OCI-LY7 (cell line): ENCODE measurements around the gene SPECC1L. TPM values are rescaled to one million over a fixed set of nuclear protein-coding genes. Genes with fewer than 3 reads are reported as not detected.

ENCODE experiments used
- BruUV-seq: library from RNA; stranded (reverse); fragments of 400-500 nt; replicated peaks from 2 replicates; lab custom pipeline; 2021; lab: Mats Ljungman, UMichigan
- CTCF ChIA-PET: fragments of 300-600 bp; sonication (Branson Sonifier 250); formaldehyde crosslinking; loops from one replicate; lab custom pipeline; 2022; ENCODE audit warnings: antibody characterized with exemption; ENCODE audit not compliant: unreplicated experiment; lab: Charles Lee
- POLR2A ChIA-PET: fragments of 300-600 bp; sonication (Branson Sonifier 250); formaldehyde crosslinking; loops from one replicate; lab custom pipeline; 2022; ENCODE audit warnings: antibody characterized with exemption; lab: Charles Lee
- DNase-seq: peaks from one replicate; pipeline ENCODE4 v3.0.0-alpha.2; 2015; ENCODE audit warnings: low spot score
- H2AFZ ChIP-seq: fragments of 200-600 bp; sonication (generic), shearing (Covaris generic); 2 replicates; pipeline ENCODE4 v1.6.1; 2014; ENCODE audit warnings: mild to moderate bottlenecking, antibody characterized with exemption, low read length, moderate library complexity
- H3K27ac ChIP-seq: fragments of 200-600 bp; sonication (generic); 2 replicates; pipeline ENCODE4 v1.5.1; 2014; ENCODE audit warnings: mixed run types, low read depth, mild to moderate bottlenecking, moderate library complexity, low read length, inconsistent platforms; ENCODE audit not compliant: poor library complexity, severe bottlenecking
- H3K36me3 ChIP-seq: fragments of 200-600 bp; sonication (generic); 2 replicates; pipeline ENCODE4 v1.6.1; 2014; ENCODE audit warnings: mild to moderate bottlenecking, antibody characterized with exemption, low read length, moderate library complexity, mixed read lengths; ENCODE audit not compliant: insufficient read depth
- H3K4me1 ChIP-seq: fragments of 200-600 bp; sonication (generic); 2 replicates; pipeline ENCODE4 v1.5.1; 2014; ENCODE audit warnings: mild to moderate bottlenecking, low read length; ENCODE audit not compliant: insufficient read depth, poor library complexity, severe bottlenecking
- H3K4me2 ChIP-seq: fragments of 200-600 bp; sonication (generic); 2 replicates; pipeline ENCODE4 v1.6.1; 2014; ENCODE audit warnings: mild to moderate bottlenecking, low read length
- H3K4me3 ChIP-seq: fragments of 200-600 bp; sonication (generic); 2 replicates; pipeline ENCODE4 v1.5.1; 2014; ENCODE audit warnings: mild to moderate bottlenecking, low read depth, low read length; ENCODE audit not compliant: poor library complexity, severe bottlenecking
- H3K79me2 ChIP-seq: fragments of 200-600 bp; sonication (generic); 2 replicates; pipeline ENCODE4 v1.6.1; 2016; ENCODE audit warnings: low read depth, mild to moderate bottlenecking, low read length, moderate library complexity, mixed read lengths; ENCODE audit not compliant: insufficient read depth
- H3K9me2 ChIP-seq: fragments of 200-600 bp; sonication (generic); 2 replicates; pipeline ENCODE4 v1.6.1; 2016; ENCODE audit warnings: mild to moderate bottlenecking, low read length, mixed read lengths; ENCODE audit not compliant: insufficient read depth
- H3K9me3 ChIP-seq: fragments of 200-600 bp; sonication (generic); 2 replicates; pipeline ENCODE4 v1.6.1; 2014; ENCODE audit warnings: mild to moderate bottlenecking, mixed run types, low read length, mixed read lengths
- H4K20me1 ChIP-seq: fragments of 200-600 bp; sonication (generic); 2 replicates; pipeline ENCODE4 v1.6.1; 2014; ENCODE audit warnings: mild to moderate bottlenecking, antibody characterized with exemption, low read length, moderate library complexity, mixed read lengths; ENCODE audit not compliant: insufficient read depth
- EZH2phosphoT487 ChIP-seq: fragments of 200-600 bp; sonication (generic); IDR thresholded peaks from 2 replicates; pipeline ENCODE4 v1.6.1; 2018; ENCODE audit warnings: low read depth, borderline replicate concordance, mild to moderate bottlenecking, mixed run types, antibody characterized with exemption, low read length, moderate library complexity, mixed read lengths
- intact Hi-C: fragments of 100-400 bp; cut with micrococcal nuclease; formaldehyde crosslinking; loops from one replicate; pipeline ENCODE4 v1.10.0; 2022; ENCODE audit not compliant: unreplicated experiment
- total RNA-seq, 2 experiments: library from RNA; depleted of rRNA in 1 of 2; stranded (reverse); fragments of >200 nt in 1 of 2; shearing (Covaris generic) in 1 of 2; gene quantifications; 2 replicates each; pipeline ENCODE4 v1.2.3, GENCODE V29; 2014 to 2022
- TF ChIP-seq, protein P1 (sequence below): fragments of 200-600 bp; sonication (generic); conservative IDR thresholded peaks from 2 replicates; pipeline ENCODE4 v1.5.1; 2014; ENCODE audit warnings: mild to moderate bottlenecking, antibody characterized with exemption, low read length, moderate library complexity, mixed read lengths

SPECC1L gene
- total RNA-seq, 2 experiments from 2014 or later, result 47.0 to 66.2 TPM

DNA sequence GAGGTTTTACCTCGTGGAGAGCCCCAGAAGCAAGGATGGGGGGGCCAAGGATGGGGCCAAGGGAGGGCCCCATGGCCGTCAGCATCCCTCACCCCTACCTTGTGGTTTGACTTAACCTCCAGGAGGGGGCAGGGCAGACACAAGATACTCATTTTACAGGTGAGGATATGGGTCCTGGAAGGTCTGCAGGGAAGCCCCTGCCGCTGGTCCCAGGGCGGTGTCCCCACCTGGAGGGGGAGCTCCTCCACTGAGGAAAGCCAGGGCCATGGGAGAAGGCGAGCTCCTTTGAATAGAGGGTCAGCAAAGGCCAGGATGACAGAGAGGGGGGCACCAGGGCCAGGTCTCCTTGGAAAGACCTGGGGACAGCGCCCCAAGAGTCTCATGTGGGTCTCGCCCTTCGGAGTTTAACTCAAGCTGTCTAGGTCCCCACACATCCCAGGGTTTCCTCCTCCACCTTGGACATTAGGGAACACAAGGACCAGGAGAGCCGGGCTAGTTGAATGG, 150.8 kb downstream of the SPECC1L start:
- Histone ChIP-seq H3K9me2 (no peaks in the 10 kb centered on the region), H3K4me3 (no peak overlapping the region), H2AFZ (no peak overlapping the region), H3K4me1 (peaks cover 22% of the 10 kb centered on the region), H3K79me2 (peaks cover 5% of the 10 kb centered on the region; the same call in 1 of the 2 replicates), H3K36me3 (peaks cover under 1% of the 10 kb centered on the region; the same call in 1 of the 2 replicates), H3K4me2 (no peak overlapping the region), H3K9me3 (no peaks in the 10 kb centered on the region), H3K27ac (no peak overlapping the region), H4K20me1 (no peaks in the 10 kb centered on the region)
- intact Hi-C loops, result loop anchor here (1.0 to 5.0 kb wide), 5 partner anchors 64 to 104 kb away; no protein-coding TSS in a partner anchor
- TF ChIP-seq EZH2phosphoT487, result no peak
- TF ChIP-seq, protein P1, sequence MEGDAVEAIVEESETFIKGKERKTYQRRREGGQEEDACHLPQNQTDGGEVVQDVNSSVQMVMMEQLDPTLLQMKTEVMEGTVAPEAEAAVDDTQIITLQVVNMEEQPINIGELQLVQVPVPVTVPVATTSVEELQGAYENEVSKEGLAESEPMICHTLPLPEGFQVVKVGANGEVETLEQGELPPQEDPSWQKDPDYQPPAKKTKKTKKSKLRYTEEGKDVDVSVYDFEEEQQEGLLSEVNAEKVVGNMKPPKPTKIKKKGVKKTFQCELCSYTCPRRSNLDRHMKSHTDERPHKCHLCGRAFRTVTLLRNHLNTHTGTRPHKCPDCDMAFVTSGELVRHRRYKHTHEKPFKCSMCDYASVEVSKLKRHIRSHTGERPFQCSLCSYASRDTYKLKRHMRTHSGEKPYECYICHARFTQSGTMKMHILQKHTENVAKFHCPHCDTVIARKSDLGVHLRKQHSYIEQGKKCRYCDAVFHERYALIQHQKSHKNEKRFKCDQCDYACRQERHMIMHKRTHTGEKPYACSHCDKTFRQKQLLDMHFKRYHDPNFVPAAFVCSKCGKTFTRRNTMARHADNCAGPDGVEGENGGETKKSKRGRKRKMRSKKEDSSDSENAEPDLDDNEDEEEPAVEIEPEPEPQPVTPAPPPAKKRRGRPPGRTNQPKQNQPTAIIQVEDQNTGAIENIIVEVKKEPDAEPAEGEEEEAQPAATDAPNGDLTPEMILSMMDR, result peak; percentile 91
- no TSS peak for BruUV-seq
- peak; percentile 79 for DNase-seq
- POLR2A ChIA-PET, result interaction anchor here (0.7 to 0.9 kb wide), 2 partner anchors 62 to 65 kb away, joined by 3 read pairs; no protein-coding TSS in a partner anchor
- CTCF ChIA-PET, result interaction anchor here (0.6 to 0.7 kb wide), 2 partner anchors 81 to 97 kb away, joined by 3 read pairs; no protein-coding TSS in a partner anchor

- H3K4me1 ChIP-seq, result peaks cover 29% of the 10 kb centered on the region
- H3K36me3 ChIP-seq, result no peaks in the 10 kb centered on the region
- POLR2A ChIA-PET, result interaction anchor here (0.6 to 0.9 kb wide), 3 partner anchors 61 to 85 kb away, joined by 3 read pairs; no protein-coding TSS in a partner anchor
- no peak overlapping the region for H2AFZ ChIP-seq
- intact Hi-C loops, result loop anchor here (5.0 kb wide), 1 partner anchor 95 kb away; no protein-coding TSS in a partner anchor
- no TSS peak for BruUV-seq
- H3K4me3 ChIP-seq, result no peak overlapping the region
- no peaks in the 10 kb centered on the region for H4K20me1 ChIP-seq
- no peak overlapping the region for H3K4me2 ChIP-seq
- no peaks in the 10 kb centered on the region for H3K9me2 ChIP-seq
- no peaks in the 10 kb centered on the region for H3K9me3 ChIP-seq
- CTCF ChIA-PET, result interaction anchor here (0.6 to 0.7 kb wide), 2 partner anchors 80 to 96 kb away, joined by 3 read pairs; no protein-coding TSS in a partner anchor
- TF ChIP-seq, protein P1, result no peak
- TF ChIP-seq EZH2phosphoT487, result no peak
- H3K79me2 ChIP-seq, result peaks cover 9% of the 10 kb centered on the region; the same call in 1 of the 2 replicates
- DNase-seq, result no peak
- no peak overlapping the region for H3K27ac ChIP-seq
Observed at GRCh38 chr22:24422102-24422665, 151.6 kb downstream of the SPECC1L start.
